ENCODE data around the gene ANKMY1.

DNA sequence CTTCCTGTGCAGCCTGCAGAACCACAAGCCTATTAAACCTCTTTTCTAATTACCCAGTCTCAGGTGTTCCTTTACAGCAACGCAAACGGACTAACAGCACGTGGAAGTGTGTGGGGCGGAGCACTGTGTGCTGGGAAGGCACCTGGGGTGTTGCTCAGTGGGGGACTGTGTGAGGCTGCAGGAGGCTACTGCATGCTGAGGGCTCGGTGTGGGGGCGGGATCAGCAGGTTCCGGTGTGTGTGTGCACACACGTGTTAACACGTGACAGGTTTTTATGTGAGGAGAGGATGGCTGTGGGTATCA is 58.9 kb downstream of the ANKMY1 start:
- TF ChIP-seq YY1 (IDR thresholded peaks at IDR 0.05; ENCODE audit: insufficient read depth, insufficient read length): no peak
- no peak for TF ChIP-seq ZNF274 (IDR thresholded peaks at IDR 0.05; ENCODE audit: low read depth, low read length)
- TF ChIP-seq SUZ12 (IDR thresholded peaks at IDR 0.05; ENCODE audit: extremely low read depth, insufficient read depth, insufficient read length): no peak

All from NT2/D1 (cell line).